ENCODE results near the gene SYNDIG1.

Gene SYNDIG1

GRCh38 chr20:24522452-24523330, 53.3 kb downstream of the SYNDIG1 start:
- DNase-seq (ENCODE audit: low read depth, low spot score): no peak
- no peaks in the 10 kb centered on the region for H3K9me3 ChIP-seq (ENCODE audit: control insufficient read depth, insufficient read depth, low read length)
- H3K27me3 ChIP-seq (ENCODE audit: control insufficient read depth, insufficient read depth, low read length): no peaks in the 10 kb centered on the region
- no CpG with 5 or more reads among the region's 5 CpGs for WGBS (ENCODE audit: insufficient coverage, insufficient read length)
- no peak overlapping the region for H3K27ac ChIP-seq (ENCODE audit: low read length)
- no peak overlapping the region for H3K4me3 ChIP-seq (ENCODE audit: low read length)
- no peaks in the 10 kb centered on the region for H3K36me3 ChIP-seq (ENCODE audit: control insufficient read depth, insufficient read depth, low read length)
- no peaks in the 10 kb centered on the region for H3K4me1 ChIP-seq (ENCODE audit: control insufficient read depth, insufficient read depth, low read length)

GRCh38 chr20:24523661-24524060, 54.2 kb downstream of the SYNDIG1 start:
- Histone ChIP-seq H3K9me3 (ENCODE audit: control insufficient read depth, insufficient read depth, low read length) (no peaks in the 10 kb centered on the region), H3K36me3 (ENCODE audit: control insufficient read depth, insufficient read depth, low read length) (no peaks in the 10 kb centered on the region), H3K4me1 (ENCODE audit: control insufficient read depth, insufficient read depth, low read length) (no peaks in the 10 kb centered on the region), H3K4me3 (ENCODE audit: low read length) (no peak overlapping the region), H3K27me3 (ENCODE audit: control insufficient read depth, insufficient read depth, low read length) (no peaks in the 10 kb centered on the region), H3K27ac (ENCODE audit: low read length) (no peak overlapping the region)
- no CpG with 5 or more reads among the region's 5 CpGs for WGBS (ENCODE audit: insufficient coverage, insufficient read length)
- no peak for DNase-seq (ENCODE audit: low read depth, low spot score)

GRCh38 chr20:24528583-24529368, 59.3 kb downstream of the SYNDIG1 start:
- no CpG with 5 or more reads among the region's 3 CpGs for WGBS (ENCODE audit: insufficient coverage, insufficient read length)
- DNase-seq (ENCODE audit: low read depth, low spot score): no peak
- no peaks in the 10 kb centered on the region for H3K9me3 ChIP-seq (ENCODE audit: control insufficient read depth, insufficient read depth, low read length)
- H3K36me3 ChIP-seq (ENCODE audit: control insufficient read depth, insufficient read depth, low read length): no peaks in the 10 kb centered on the region
- H3K27ac ChIP-seq (ENCODE audit: low read length): no peak overlapping the region
- H3K4me1 ChIP-seq (ENCODE audit: control insufficient read depth, insufficient read depth, low read length): no peaks in the 10 kb centered on the region
- H3K4me3 ChIP-seq (ENCODE audit: low read length): no peak overlapping the region
- H3K27me3 ChIP-seq (ENCODE audit: control insufficient read depth, insufficient read depth, low read length): no peaks in the 10 kb centered on the region

- H3K4me1 ChIP-seq (ENCODE audit: control insufficient read depth, insufficient read depth, low read length): no peaks in the 10 kb centered on the region
- no CpG with 5 or more reads among the region's 1 CpG for WGBS (ENCODE audit: insufficient coverage, insufficient read length)
- no peaks in the 10 kb centered on the region for H3K27me3 ChIP-seq (ENCODE audit: control insufficient read depth, insufficient read depth, low read length)
- no peaks in the 10 kb centered on the region for H3K36me3 ChIP-seq (ENCODE audit: control insufficient read depth, insufficient read depth, low read length)
- no peak overlapping the region for H3K27ac ChIP-seq (ENCODE audit: low read length)
- H3K4me3 ChIP-seq (ENCODE audit: low read length): no peak overlapping the region
- DNase-seq (ENCODE audit: low read depth, low spot score): no peak
- H3K9me3 ChIP-seq (ENCODE audit: control insufficient read depth, insufficient read depth, low read length): no peaks in the 10 kb centered on the region
Observed at GRCh38 chr20:24529369-24529719, 59.9 kb downstream of the SYNDIG1 start.

- H3K27me3 ChIP-seq (ENCODE audit: control insufficient read depth, insufficient read depth, low read length): no peaks in the 10 kb centered on the region
- H3K4me1 ChIP-seq (ENCODE audit: control insufficient read depth, insufficient read depth, low read length): no peaks in the 10 kb centered on the region
- no peaks in the 10 kb centered on the region for H3K9me3 ChIP-seq (ENCODE audit: control insufficient read depth, insufficient read depth, low read length)
- no peak for DNase-seq (ENCODE audit: low read depth, low spot score)
- H3K27ac ChIP-seq (ENCODE audit: low read length): no peak overlapping the region
- H3K36me3 ChIP-seq (ENCODE audit: control insufficient read depth, insufficient read depth, low read length): no peaks in the 10 kb centered on the region
- WGBS (ENCODE audit: insufficient coverage, insufficient read length): no CpG with 5 or more reads among the region's 2 CpGs
- H3K4me3 ChIP-seq (ENCODE audit: low read length): no peak overlapping the region
Observed at GRCh38 chr20:24530131-24530680, 60.8 kb downstream of the SYNDIG1 start.

- Histone ChIP-seq H3K27me3 (ENCODE audit: control insufficient read depth, insufficient read depth, low read length) (no peaks in the 10 kb centered on the region), H3K36me3 (ENCODE audit: control insufficient read depth, insufficient read depth, low read length) (no peaks in the 10 kb centered on the region), H3K4me1 (ENCODE audit: control insufficient read depth, insufficient read depth, low read length) (no peaks in the 10 kb centered on the region), H3K4me3 (ENCODE audit: low read length) (no peak overlapping the region), H3K27ac (ENCODE audit: low read length) (no peak overlapping the region), H3K9me3 (ENCODE audit: control insufficient read depth, insufficient read depth, low read length) (no peaks in the 10 kb centered on the region)
- no peak for DNase-seq (ENCODE audit: low read depth, low spot score)
- 100% methylated on average over 2 of the region's 4 CpGs for WGBS (ENCODE audit: insufficient coverage, insufficient read length)
Observed at GRCh38 chr20:24531202-24531601, 61.8 kb downstream of the SYNDIG1 start.

- no peaks in the 10 kb centered on the region for H3K36me3 ChIP-seq (ENCODE audit: control insufficient read depth, insufficient read depth, low read length)
- no peaks in the 10 kb centered on the region for H3K27me3 ChIP-seq (ENCODE audit: control insufficient read depth, insufficient read depth, low read length)
- no CpG with 5 or more reads among the region's 6 CpGs for WGBS (ENCODE audit: insufficient coverage, insufficient read length)
- H3K4me1 ChIP-seq (ENCODE audit: control insufficient read depth, insufficient read depth, low read length): no peaks in the 10 kb centered on the region
- no peaks in the 10 kb centered on the region for H3K9me3 ChIP-seq (ENCODE audit: control insufficient read depth, insufficient read depth, low read length)
- no peak for DNase-seq (ENCODE audit: low read depth, low spot score)
- H3K27ac ChIP-seq (ENCODE audit: low read length): no peak overlapping the region
- no peak overlapping the region for H3K4me3 ChIP-seq (ENCODE audit: low read length)
Observed at GRCh38 chr20:24531631-24532419, 62.4 kb downstream of the SYNDIG1 start.

- no peaks in the 10 kb centered on the region for H3K27me3 ChIP-seq (ENCODE audit: control insufficient read depth, insufficient read depth, low read length)
- WGBS (ENCODE audit: insufficient coverage, insufficient read length): no CpG with 5 or more reads among the region's 8 CpGs
- H3K27ac ChIP-seq (ENCODE audit: low read length): no peak overlapping the region
- no peaks in the 10 kb centered on the region for H3K4me1 ChIP-seq (ENCODE audit: control insufficient read depth, insufficient read depth, low read length)
- no peaks in the 10 kb centered on the region for H3K36me3 ChIP-seq (ENCODE audit: control insufficient read depth, insufficient read depth, low read length)
- H3K9me3 ChIP-seq (ENCODE audit: control insufficient read depth, insufficient read depth, low read length): no peaks in the 10 kb centered on the region
- H3K4me3 ChIP-seq (ENCODE audit: low read length): no peak overlapping the region
- no peak for DNase-seq (ENCODE audit: low read depth, low spot score)
Observed at GRCh38 chr20:24533449-24533848, 64.0 kb downstream of the SYNDIG1 start.

GRCh38 chr20:24534282-24534681, 64.9 kb downstream of the SYNDIG1 start:
- DNase-seq (ENCODE audit: low read depth, low spot score): no peak
- Histone ChIP-seq H3K4me1 (ENCODE audit: control insufficient read depth, insufficient read depth, low read length) (no peaks in the 10 kb centered on the region), H3K36me3 (ENCODE audit: control insufficient read depth, insufficient read depth, low read length) (no peaks in the 10 kb centered on the region), H3K27ac (ENCODE audit: low read length) (no peak overlapping the region), H3K27me3 (ENCODE audit: control insufficient read depth, insufficient read depth, low read length) (no peaks in the 10 kb centered on the region), H3K9me3 (ENCODE audit: control insufficient read depth, insufficient read depth, low read length) (no peaks in the 10 kb centered on the region), H3K4me3 (ENCODE audit: low read length) (no peak overlapping the region)
- WGBS (ENCODE audit: insufficient coverage, insufficient read length): no CpG with 5 or more reads among the region's 9 CpGs

All from iPS DF 6.9 (cell line).